ENCODE data around the gene CEP135. TPM values are rescaled to one million over a fixed set of nuclear protein-coding genes. Genes with fewer than 3 reads are reported as not detected.

The CEP135 gene
- total RNA-seq, 1 experiment from 2014 or later = 15.3 TPM

GRCh38 chr4:55912249-55912648 is 36.5 kb upstream of the CEP135 start:
- Histone ChIP-seq H3K27me3 (replicated peaks; ENCODE audit: insufficient read depth, low read depth, low read length, poor library complexity) (no peaks in the 10 kb centered on the region), H3K9me3 (ENCODE audit: low read depth, low read length, poor library complexity, severe bottlenecking) (no peaks in the 10 kb centered on the region), H3K36me3 (ENCODE audit: insufficient read depth, low read length, poor library complexity, severe bottlenecking) (no peaks in the 10 kb centered on the region), H3K4me1 (ENCODE audit: insufficient read depth, low read length, poor library complexity, severe bottlenecking) (no peaks in the 10 kb centered on the region), H3K27ac (ENCODE audit: low read depth, low read length, poor library complexity, severe bottlenecking) (no peak overlapping the region), H3K4me3 (ENCODE audit: low read depth, low read length, poor library complexity, severe bottlenecking) (no peak overlapping the region)
- intact Hi-C loops (cut with micrococcal nuclease; ENCODE audit: unreplicated experiment) = no loop called here
- POLR2A ChIA-PET (ENCODE audit: low non-redundant PET) = no interaction called here
- no TSS peak for BruUV-seq (replicated peaks)
- TF ChIP-seq CTCF (conservative IDR thresholded peaks at IDR 0.05; ENCODE audit: low read depth, low read length) (no peak), EZH2 (IDR thresholded peaks at IDR 0.05; ENCODE audit: borderline replicate concordance, low read depth, low read length, poor library complexity, severe bottlenecking) (no peak)
- DNase-seq (ENCODE audit: low spot score) = no peak
- CTCF ChIA-PET = no interaction called here

DNA sequence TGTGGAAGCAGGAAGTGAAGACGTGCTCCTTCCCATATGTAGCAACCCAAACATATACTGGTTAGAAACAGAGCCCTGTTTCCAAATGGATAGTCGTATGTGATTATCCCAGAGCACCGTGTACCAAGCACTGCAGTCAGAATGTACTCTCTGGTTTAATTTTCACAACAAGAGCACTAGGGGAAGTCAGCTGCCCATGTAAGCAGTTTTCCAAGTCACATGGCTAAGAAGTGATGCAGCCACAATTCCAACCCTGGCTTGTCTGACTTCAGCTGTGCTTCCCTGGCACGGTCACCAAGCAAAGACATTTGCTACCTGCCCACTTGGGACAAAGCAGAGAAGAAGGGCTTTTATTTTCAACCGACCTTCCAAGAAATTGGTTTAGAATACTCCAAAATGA is 28.2 kb upstream of the CEP135 start:
- no peak for DNase-seq (ENCODE audit: low spot score)
- no TSS peak for BruUV-seq (replicated peaks)
- Histone ChIP-seq H3K4me1 (ENCODE audit: insufficient read depth, low read length, poor library complexity, severe bottlenecking) (no peaks in the 10 kb centered on the region), H3K36me3 (ENCODE audit: insufficient read depth, low read length, poor library complexity, severe bottlenecking) (no peaks in the 10 kb centered on the region), H3K27me3 (replicated peaks; ENCODE audit: insufficient read depth, low read depth, low read length, poor library complexity) (no peaks in the 10 kb centered on the region), H3K27ac (ENCODE audit: low read depth, low read length, poor library complexity, severe bottlenecking) (no peak overlapping the region), H3K4me3 (ENCODE audit: low read depth, low read length, poor library complexity, severe bottlenecking) (no peak overlapping the region), H3K9me3 (ENCODE audit: low read depth, low read length, poor library complexity, severe bottlenecking) (no peaks in the 10 kb centered on the region)
- no peak for TF ChIP-seq EZH2 (IDR thresholded peaks at IDR 0.05; ENCODE audit: borderline replicate concordance, low read depth, low read length, poor library complexity, severe bottlenecking)
- TF ChIP-seq CTCF (conservative IDR thresholded peaks at IDR 0.05; ENCODE audit: low read depth, low read length) = no peak
- ChIA-PET CTCF (no interaction called here), POLR2A (ENCODE audit: low non-redundant PET) (no interaction called here)
- intact Hi-C loops (cut with micrococcal nuclease; ENCODE audit: unreplicated experiment) = no loop called here

DNA sequence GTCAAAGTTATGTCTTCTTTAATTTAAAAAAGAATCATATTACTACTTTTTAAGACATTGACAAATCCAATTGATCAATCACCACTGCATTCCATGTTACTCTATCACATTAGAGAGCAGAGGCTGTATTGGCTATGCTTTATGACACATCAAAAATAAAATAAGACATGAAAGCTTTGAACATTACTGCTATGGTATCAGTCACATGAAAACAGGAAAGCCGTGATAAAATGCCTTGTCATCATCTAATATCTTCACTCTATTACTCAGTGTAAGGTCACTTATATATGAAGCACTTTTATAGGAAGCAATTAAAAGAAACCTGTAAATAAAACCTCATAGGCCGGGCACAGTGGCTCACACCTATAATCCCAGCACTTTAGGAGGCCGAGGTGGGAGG is 27.7 kb upstream of the CEP135 start:
- Histone ChIP-seq H3K9me3 (ENCODE audit: low read depth, low read length, poor library complexity, severe bottlenecking) (no peaks in the 10 kb centered on the region), H3K4me1 (ENCODE audit: insufficient read depth, low read length, poor library complexity, severe bottlenecking) (no peaks in the 10 kb centered on the region), H3K36me3 (ENCODE audit: insufficient read depth, low read length, poor library complexity, severe bottlenecking) (no peaks in the 10 kb centered on the region), H3K27me3 (replicated peaks; ENCODE audit: insufficient read depth, low read depth, low read length, poor library complexity) (no peaks in the 10 kb centered on the region), H3K27ac (ENCODE audit: low read depth, low read length, poor library complexity, severe bottlenecking) (no peak overlapping the region), H3K4me3 (ENCODE audit: low read depth, low read length, poor library complexity, severe bottlenecking) (no peak overlapping the region)
- TF ChIP-seq CTCF (conservative IDR thresholded peaks at IDR 0.05; ENCODE audit: low read depth, low read length) (no peak), EZH2 (IDR thresholded peaks at IDR 0.05; ENCODE audit: borderline replicate concordance, low read depth, low read length, poor library complexity, severe bottlenecking) (no peak)
- ChIA-PET POLR2A (ENCODE audit: low non-redundant PET) (no interaction called here), CTCF (no interaction called here)
- intact Hi-C loops (cut with micrococcal nuclease; ENCODE audit: unreplicated experiment) = no loop called here
- no TSS peak for BruUV-seq (replicated peaks)
- DNase-seq (ENCODE audit: low spot score) = no peak
